Stimulated activated CD4-positive, alpha-beta T cell treated with anti-CD3 and anti-CD28 coated beads, Interleukin-1b, Interleukin-23, amount 100 ng/mL, for 4 hours (primary cell): ENCODE data around the gene AMELY.
"Not testable (repeated sequence)": the region's sequence is repeated elsewhere in the genome, so short reads cannot be mapped to it uniquely, and the experiment has no call there.

Experiments used
- DNase-seq, 2 donors: peaks; one replicate each; pipeline ENCODE4 v3.0.0-alpha.2; 2020; ENCODE audit warnings: low read depth in 2 of 2

Gene AMELY, protein sequence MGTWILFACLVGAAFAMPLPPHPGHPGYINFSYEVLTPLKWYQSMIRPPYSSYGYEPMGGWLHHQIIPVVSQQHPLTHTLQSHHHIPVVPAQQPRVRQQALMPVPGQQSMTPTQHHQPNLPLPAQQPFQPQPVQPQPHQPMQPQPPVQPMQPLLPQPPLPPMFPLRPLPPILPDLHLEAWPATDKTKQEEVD

DNA sequence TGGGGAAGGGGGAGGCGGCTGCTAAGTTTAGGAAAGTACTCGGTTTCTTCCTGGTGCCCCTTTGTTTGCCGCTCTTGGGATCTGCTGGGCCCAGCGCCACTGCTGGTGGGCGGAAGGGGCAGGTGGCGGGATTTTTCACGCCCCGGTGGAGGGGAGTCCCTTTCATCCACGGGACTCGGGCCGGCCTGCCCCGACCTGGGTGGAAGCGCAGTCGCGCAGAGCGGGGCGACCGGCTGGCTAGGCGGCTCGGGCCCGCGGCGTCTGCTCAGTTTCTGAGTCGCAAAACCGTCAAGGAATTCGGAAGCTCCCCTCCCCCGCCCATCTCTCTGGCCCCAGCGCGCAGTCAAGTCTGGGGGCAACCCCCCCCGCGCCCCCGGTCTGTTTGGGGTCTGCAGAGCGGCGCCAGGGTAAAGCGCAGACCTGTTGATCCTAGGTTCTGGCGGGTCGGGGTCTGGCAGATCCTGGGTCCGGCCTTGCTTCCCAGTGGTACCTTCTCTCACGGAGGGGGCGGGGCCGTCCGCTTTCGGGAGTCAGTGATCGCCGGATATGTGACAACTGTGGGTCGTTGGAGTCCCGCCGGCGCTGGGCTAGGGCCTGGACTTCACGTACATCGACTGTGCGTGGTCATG lies at the start of gene AMELY:
TSS of gene AMELY (minus strand) at position 500 of the 629 bp plus-strand sequence. CDS start 39,144 bp downstream, outside the sequence.
- no peak for DNase-seq

DNA sequence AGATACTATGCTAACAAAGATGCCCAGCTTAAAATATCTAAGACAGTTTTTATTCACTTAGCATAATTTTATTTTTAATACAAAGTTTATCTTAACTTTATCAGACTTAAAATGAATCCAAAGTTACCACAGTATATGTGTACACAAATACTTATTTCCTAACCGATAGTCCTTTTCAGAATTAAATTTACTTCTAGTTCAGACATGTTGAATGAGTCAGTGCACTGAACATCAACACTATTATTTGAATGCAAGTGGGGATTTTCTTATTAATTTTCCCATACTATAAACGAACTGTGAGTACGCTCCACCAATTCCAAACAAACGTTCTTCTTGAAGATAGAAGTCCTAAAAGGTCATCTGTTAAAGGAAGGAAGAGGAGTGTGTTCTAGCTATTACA lies 38.4 kb upstream of the AMELY start:
- no peak for DNase-seq

DNA sequence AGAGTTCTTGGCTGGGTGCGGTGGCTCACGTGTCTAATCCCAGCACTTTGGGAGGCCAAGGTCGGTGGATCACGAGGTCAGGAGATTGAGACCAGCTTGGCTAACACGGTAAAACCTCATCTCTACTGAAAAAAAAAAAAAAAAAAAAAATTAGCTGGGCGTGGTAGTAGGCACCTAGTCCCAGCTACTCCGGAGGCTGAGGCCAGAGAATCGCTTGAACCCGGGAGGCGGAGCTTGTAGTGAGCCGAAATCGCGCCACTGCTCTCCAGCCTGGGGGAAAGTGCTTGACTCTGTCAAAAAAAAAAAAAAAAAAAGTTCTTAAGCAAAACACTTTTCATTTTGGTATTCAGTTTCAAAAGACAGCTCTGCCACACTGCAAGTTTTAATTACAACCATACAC lies 36.8 kb upstream of the AMELY start:
- no peak for DNase-seq

DNA sequence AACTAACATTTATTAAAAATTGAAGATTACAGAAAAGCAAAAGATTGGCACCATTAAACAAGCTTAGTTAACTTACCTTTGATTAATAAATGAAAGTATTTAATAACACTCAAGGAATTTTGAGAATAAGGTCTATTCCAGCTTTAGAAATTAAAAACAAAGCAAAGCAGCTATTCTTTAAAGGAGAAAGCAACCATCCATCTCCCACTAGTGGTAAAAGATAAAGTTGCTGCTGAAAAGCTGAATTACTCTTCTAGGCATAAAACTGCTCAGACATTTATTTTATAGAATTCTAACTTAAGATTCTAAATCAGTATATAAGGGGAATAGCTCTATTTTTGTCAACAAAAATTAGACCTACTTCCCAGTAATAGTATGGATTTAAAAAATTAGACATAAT lies 36.1 kb upstream of the AMELY start:
- no peak for DNase-seq

DNA sequence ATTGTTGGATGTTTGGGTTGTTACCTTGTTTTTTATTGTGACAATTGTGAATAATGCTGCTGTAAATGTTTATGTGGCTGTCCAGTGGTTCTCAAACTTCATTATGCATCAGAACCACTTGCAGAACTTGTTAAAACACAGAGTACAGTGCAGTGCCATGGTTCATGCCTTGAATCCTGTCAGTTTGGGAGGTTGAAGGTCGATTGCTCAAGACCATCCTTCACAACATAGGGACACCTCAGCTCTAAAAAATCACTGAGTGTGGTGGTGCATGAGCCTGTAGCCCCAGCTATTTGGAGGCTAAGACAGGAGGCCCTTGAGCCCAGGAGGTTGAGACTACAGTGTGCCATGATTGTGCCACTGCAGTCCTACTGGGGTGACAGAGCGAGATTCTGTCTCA lies 23.9 kb upstream of the AMELY start:
- DNase-seq = no peak

DNA sequence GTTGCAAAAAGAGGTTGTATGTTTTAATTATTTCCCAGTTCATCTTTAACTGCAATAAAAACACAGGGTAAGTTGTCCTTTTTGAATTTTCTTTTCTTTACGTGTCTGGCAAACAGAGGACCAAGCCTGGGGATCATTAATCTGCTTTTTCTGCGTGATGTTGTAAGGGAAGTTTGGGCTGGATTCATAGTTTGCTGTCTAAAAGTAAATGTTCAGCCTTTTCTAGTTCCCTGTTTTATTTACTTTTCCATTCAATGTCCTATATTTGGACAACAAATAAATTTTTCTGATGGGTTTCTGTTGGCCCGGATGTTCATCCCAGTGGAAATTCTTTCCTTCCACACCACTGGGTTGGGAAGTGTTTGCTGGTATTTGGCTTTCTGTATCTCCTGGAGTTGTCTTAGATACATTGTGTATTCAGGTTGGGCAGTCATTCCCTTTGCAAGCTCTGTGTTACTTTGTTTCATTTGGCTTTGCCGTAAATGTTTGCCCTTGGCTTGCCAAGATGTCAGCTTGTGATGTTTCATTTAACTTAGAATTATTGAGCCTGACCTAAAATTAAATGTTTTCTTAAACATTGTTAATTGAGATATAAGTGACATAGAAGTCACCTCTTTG lies 20.3 kb upstream of the AMELY start:
- DNase-seq = no peak

DNA sequence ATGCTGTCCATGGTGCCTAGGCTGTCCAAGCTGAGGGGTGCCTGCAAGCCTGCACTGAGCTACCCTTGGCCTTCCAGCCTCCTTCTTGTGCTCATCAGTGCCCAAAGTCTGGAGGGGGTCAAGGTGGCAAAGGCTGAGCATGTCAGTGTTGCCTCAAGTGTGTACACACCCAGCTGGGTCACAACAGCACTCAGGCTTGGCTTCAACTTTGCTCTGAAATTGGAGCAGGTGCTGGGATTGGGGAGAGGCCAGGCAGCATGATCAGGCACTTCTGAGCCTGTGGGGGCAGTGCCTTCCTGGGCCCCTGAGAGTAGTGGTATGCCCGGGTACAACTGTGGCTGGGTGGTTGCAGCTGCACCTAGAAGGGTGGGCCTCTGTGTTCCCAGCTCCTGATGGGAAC lies 17.7 kb upstream of the AMELY start:
- no peak for DNase-seq

DNA sequence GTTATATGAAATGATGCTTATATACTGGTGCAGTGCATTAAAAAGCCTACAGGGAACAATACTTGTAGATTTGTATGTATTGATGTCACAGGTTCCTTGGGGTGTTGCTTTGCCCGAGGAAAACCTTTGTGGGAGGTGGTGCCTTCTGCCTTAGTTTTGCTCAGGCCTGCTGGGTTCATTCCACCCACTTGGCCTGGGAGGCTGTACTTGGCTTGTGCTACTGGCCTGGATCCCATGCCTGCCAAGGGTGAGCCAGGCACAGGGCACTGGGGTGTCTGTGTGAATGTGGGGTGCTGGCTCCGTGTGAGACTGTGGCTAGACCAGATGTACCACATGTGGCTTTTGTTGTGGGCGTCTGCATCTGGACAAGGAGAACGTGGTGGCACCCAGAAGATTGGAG lies 16.7 kb upstream of the AMELY start:
- no peak for DNase-seq

DNA sequence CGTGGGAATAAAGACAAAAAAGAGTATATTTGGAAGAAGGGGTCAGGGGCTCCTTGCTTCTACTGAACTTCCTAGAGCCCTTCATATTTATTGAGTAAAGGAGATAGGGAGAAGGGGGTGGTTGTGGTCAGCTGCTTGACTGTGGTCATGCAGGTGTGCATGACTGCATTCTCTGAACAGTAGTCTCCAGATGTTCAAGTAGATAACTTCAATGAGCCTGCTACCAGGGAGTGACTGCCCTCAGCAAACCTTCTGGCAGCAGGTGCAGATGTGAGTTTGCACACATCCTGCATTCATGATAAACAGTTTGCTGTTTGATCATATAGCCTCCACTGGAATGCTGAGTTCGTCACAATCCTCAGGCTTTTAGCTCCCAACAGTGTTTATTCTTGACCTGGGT lies 9.5 kb upstream of the AMELY start:
- DNase-seq = no peak

DNA sequence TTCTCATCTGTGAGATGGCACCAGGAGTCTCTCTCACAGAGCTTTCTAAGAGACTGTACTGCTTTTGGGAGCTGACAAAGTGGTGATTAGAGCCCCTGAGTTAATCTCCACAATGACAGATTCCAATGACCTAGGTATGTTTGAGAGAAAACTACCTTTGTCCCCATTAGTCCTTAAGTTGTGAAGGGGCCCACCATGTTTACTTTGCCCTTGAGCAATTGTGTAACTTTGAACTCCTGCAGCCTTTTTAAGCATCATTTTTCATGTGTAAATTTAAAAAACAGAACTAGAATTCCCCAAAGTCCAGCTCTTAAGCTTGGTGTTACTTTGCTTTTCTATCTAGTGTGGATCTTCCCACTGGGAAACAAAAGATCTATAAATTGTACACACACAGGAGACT lies 1.8 kb upstream of the AMELY start:
- no peak for DNase-seq

DNA sequence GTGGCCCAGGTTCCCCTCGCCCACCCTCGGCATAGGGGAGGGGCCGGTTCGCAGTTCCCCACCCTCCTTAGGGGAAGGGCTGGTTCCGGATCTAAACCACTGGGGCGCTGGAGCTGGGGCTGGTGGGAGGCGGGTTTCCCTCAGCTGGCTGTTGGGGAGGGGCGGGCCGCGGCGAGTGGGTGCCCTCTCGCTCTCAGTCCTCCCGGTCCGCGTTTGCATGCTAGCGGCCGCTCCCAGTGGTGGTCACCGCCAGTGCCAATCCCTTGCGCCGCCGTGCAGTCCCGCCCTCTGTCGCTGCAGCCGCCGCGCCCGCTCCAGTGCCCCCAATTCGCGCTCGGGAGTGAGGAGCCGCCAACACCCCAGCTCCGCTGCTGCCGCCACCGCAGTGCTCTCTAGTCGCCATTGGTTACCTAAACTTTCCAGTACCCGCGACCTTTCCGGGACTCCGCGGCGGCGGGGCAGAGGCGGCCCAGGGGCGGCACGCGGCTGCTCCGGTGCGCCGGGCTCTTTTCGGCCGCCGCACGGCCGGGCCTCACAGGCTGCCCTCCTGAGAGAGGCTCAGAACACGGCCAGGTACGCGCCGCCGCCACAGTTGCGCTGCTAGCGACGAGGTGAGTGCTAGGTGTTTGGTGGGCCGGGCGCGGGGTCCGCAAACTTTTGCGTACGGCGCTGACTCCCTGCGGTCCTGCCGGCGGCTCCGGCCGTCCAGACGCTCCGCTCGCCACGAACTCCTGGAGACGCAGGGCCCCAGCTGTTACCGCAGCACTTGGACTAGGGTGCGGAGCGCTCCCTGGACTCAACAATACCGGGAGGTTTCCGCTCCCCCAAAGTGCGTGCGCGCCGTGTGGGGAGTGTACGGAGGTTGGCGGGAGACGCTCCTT lies 940 bp downstream of the AMELY start, which contains the start of gene TBL1Y:
TSS of gene TBL1Y (plus strand) at position 326 of the 881 bp plus-strand sequence. CDS start 114,388 bp downstream, outside the sequence.
- no peak for DNase-seq

DNA sequence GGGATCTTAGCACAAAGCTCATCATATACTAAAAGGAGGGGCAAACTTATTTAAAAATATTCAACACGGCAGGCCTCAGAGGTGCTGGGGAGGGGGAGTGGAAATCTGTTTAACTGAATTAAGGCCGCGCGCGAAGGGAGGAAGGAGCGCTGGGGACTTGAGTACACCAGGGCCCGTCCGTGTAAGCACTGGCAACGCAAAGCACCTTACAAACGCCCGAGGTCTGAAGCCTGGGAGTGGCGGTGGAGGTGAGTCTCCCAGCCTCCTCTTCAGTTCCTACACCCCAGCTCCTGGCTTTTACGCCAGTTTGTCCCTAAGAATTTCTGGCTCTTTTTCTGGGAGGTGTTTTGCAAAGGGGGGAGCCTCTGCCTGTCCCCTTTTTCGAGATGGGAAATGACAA lies 1.7 kb downstream of the AMELY start:
- no peak for DNase-seq

DNA sequence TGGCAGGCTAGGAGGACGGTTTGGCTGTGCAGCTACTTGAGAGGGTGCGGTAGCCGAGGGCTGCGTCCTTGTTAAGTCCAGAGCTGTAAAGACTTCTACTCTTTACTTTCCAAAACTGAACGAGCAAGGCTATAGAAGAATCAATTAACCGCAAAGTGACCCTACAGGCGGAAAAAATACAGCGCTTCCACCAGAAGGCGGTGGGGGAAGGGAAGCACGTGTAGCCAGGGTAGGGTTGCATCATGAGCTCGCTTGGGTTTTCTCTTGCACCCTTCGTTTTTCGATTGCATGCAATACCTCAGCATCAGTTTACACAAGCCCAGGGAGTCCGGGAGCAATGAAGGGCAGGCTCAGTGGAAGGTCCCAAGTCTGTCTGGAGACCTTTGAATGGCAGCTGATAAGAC lies 2.4 kb downstream of the AMELY start:
- no peak for DNase-seq

DNA sequence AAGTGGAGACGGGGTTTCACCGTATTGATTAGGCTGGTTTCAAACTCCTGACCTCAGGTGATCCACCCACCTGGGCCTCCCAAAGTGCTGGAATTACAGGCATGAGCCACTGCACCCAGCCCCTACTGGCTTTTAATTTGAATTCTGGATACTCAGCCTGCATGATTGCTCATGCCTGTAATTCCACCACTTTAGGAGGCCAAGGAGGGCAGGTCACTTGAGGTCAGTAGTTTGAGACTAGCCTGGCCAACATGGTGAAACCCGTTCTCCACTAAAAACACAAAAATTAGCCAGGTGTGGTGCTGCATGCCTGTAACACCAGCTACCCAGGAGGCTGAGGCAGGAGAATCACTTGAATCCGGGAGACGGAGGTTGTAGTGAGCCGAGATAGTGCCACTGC lies 3.5 kb downstream of the AMELY start:
- not testable (repeated sequence) for DNase-seq

DNA sequence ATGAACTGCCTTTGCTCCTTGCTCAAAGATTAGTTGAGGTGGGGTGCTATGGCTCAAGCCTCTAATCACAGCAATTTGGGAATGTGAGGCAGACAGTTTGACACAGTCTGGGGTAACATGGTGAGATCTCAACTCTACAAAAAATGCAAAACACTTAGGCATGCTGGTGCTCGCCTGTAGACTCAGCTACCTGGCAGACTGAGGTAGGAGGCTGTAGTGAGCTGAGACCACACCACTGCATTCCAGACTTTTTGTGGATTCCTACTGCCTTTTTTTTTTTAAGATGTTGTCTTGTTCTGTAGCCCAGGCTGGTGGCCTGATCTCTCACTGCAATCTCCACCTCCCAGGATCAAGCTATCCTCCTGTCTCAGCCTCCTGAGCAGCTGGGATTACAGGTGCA lies 4.0 kb downstream of the AMELY start:
- DNase-seq = no peak

DNA sequence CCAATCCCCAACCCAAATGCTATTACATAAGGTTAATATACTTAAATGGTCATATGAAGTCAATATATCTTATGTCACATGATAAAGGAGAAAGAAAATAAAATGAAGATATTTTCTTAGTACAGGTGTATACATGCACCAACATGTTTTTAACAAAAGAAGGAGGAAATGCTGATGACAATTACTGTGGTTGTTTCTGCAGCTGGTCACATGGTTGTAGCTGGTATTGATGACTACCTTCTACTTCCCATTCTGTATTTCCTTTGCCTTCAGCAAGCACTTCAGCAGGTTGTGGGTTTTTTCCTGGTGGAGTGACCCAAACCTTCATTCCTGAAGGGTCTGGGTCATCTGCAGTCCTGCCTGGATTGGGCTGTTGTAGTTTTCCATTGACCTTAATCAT lies 9.4 kb downstream of the AMELY start:
- DNase-seq = not testable (repeated sequence)

DNA sequence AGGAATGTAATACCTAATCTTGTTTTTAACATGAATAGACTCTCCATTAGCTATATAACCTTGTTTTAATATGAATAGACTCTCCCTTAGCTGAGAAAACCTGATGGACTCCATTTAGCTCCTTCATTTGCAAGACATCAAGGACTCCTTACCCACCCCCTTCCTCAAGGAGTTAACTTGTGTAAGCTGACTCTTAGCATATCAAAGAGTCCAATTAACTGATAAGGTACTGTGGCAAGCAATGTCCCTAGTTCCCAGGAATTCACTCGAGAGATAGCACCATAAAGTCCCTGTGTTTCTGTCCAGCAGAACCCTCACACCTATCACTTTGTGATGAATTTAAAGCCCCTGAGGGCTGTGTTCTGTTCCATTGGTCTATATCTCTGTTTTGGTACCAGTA lies 16.3 kb downstream of the AMELY start:
- DNase-seq = no peak

DNA sequence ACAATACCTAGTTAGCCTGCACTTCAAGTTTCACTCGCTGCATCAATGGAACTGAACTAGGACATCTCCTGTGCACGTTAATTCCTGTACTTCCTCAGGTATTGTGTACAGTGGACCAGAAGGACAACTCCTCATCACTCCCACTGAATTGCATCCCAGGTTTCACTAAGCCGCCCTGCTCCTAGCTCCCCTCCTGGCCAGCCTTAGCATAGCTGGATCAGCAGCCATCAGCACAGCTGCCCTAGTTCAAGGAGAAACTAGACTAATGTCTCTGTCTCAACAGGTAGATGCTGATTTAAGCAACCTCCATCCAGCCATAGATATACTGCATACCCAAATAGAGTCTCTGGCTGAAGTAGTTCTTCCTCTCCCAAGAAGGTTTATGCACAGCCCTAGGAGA lies 17.1 kb downstream of the AMELY start:
- no peak for DNase-seq

DNA sequence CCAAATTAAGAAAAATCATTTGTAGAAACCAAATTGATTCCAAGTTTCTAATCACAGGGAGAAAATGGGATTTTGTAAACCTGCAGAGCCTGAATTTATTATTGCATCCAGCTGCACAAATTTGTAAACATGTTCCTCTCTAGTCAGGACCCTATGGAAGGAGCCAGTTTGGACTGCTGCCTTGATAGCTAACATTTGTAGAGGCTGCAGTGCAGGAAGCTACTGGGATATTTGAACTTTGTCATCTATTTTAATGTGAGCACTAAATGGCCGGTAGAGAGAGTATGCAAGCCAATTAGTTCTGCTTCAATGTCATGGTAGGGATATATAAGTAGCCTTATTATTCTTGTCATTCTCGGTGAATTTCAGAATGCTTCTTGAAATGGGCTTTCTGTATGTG lies 62.2 kb downstream of the AMELY start:
- no peak for DNase-seq

DNA sequence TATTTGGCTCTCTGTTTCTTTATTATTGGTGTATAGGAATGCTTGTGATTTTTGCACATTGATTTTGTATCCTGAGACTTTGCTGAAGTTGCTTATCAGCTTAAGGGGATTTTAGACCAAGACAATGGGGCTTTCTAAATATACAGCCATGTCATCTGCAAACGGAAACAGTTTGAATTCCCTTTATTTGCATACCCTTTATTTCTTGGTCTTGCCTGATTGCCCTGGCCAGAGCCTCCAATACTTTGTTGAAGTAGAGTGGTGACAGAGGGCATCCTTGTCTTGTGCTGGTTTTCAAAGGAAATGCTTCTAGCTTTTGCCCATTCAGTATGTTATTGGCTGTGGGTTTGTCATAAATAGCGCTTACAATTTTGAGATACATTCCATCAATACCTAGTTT lies 68.9 kb downstream of the AMELY start:
- not testable (repeated sequence) for DNase-seq
